Spleen (tissue), 7 donors: Measurements from ENCODE around the gene ZBBX.

Source experiments
- POLR2A ChIP-seq, 3 donors: fragments of 450-650 bp; IDR thresholded peaks; one replicate each; pipeline ENCODE4 v1.5.1; 2017; ENCODE audit warnings: antibody characterized with exemption in 3 of 3, mild to moderate bottlenecking in 1 of 3
- POLR2AphosphoS5 ChIP-seq, 3 donors: sonication (generic); formaldehyde crosslinking; IDR thresholded peaks; one replicate each; pipeline ENCODE4 v1.5.1; 2017; ENCODE audit warnings: antibody characterized with exemption in 3 of 3
- TF ChIP-seq, protein P1 (sequence below), 11 experiments: fragments of 200-600 bp in 7 of 11; fragments of 450-650 bp in 4 of 11; sonication (generic) in 4 of 11; IDR thresholded peaks in 8 of 11; conservative IDR thresholded peaks in 3 of 11; 1 replicate in 7 of 11; 2 replicates in 4 of 11; pipeline versions ENCODE4 v1.4.0 to v1.8.0; 2016 to 2021; ENCODE audit warnings: antibody characterized with exemption in 11 of 11, inconsistent platforms in 4 of 11, mild to moderate bottlenecking in 1 of 11
- donor health status: DM: no; HTN: no; CAD: no; lungs with moderate emphysema.
- donor health status: DM: no; HTN: no; CAD: no.
- donor health status: DM: no; HTN: no; CAD: no.

DNA sequence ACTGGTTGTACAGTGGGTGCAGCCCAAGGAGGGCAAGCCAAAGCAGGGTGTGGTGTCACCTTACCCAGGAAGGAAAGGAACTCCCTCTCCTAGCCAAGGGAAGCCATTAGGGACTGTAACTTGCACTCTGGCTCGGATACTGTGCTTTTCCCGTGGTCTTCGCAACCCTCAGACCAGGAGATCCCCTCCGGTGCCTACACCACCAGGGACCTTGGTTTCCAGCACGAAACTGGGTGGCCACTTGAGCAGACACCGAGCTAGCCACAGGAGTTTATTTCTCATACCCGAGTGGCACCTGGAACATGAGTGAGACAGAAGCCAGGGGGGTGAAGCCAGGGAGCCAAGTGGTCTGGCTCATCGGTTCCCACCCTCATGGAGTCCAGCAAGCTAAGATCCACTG lies 90.7 kb downstream of the ZBBX start:
- TF ChIP-seq, protein P1, sequence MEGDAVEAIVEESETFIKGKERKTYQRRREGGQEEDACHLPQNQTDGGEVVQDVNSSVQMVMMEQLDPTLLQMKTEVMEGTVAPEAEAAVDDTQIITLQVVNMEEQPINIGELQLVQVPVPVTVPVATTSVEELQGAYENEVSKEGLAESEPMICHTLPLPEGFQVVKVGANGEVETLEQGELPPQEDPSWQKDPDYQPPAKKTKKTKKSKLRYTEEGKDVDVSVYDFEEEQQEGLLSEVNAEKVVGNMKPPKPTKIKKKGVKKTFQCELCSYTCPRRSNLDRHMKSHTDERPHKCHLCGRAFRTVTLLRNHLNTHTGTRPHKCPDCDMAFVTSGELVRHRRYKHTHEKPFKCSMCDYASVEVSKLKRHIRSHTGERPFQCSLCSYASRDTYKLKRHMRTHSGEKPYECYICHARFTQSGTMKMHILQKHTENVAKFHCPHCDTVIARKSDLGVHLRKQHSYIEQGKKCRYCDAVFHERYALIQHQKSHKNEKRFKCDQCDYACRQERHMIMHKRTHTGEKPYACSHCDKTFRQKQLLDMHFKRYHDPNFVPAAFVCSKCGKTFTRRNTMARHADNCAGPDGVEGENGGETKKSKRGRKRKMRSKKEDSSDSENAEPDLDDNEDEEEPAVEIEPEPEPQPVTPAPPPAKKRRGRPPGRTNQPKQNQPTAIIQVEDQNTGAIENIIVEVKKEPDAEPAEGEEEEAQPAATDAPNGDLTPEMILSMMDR (IDR thresholded peaks at IDR 0.05 in 8 of 11, conservative IDR thresholded peaks at IDR 0.05 in 3 of 11), result no peak
- TF ChIP-seq POLR2A (IDR thresholded peaks at IDR 0.05) (no peak), POLR2AphosphoS5 (IDR thresholded peaks at IDR 0.05) (no peak)
